GM23338 (cell line): Measurements from ENCODE around the gene TOX2. TPM values are rescaled to one million over a fixed set of nuclear protein-coding genes. Genes with fewer than 3 reads are reported as not detected.

Experiments used
- ATAC-seq: fragments of 200-7000 bp; cut with Tn5 transposase; 3 replicates; pipeline ENCODE4 v1.9.1; 2020
- DNase-seq: peaks from one replicate; pipeline ENCODE4 v3.0.0-alpha.2; 2015; ENCODE audit warnings: low spot score
- H2AFZ ChIP-seq: fragments of 200-600 bp; sonication (generic); 2 replicates; pipeline ENCODE4 v1.8.0; 2016; ENCODE audit warnings: antibody characterized with exemption, mild to moderate bottlenecking, moderate library complexity
- H3F3A ChIP-seq: fragments of 200-600 bp; sonication (generic); replicated peaks from 2 replicates; pipeline ENCODE4 v1.8.0; 2017; ENCODE audit warnings: antibody characterized with exemption, mixed run types, low read depth
- H3K27ac ChIP-seq: fragments of 200-600 bp; sonication (generic); 2 replicates; pipeline ENCODE4 v1.6.1; 2016; ENCODE audit warnings: low read depth
- H3K27me3 ChIP-seq: fragments of 200-600 bp; sonication (generic); 2 replicates; pipeline ENCODE4 v1.8.0; 2016; ENCODE audit warnings: mild to moderate bottlenecking, mixed run types, moderate library complexity; ENCODE audit not compliant: insufficient read depth
- H3K36me3 ChIP-seq: fragments of 200-600 bp; sonication (generic); 2 replicates; pipeline ENCODE4 v1.8.0; 2016; ENCODE audit warnings: mild to moderate bottlenecking; ENCODE audit not compliant: insufficient read depth
- H3K4me1 ChIP-seq: fragments of 200-600 bp; sonication (generic); 2 replicates; pipeline ENCODE4 v1.8.0; 2016; ENCODE audit warnings: mild to moderate bottlenecking, moderate library complexity; ENCODE audit not compliant: insufficient read depth
- H3K4me2 ChIP-seq: fragments of 200-600 bp; sonication (generic); 2 replicates; pipeline ENCODE4 v1.7.1; 2017; ENCODE audit warnings: mixed run types
- H3K4me3 ChIP-seq: fragments of 200-600 bp; sonication (generic); 2 replicates; pipeline ENCODE4 v1.6.1; 2016; ENCODE audit warnings: mixed run types
- H3K79me2 ChIP-seq: fragments of 200-600 bp; sonication (generic); replicated peaks from 2 replicates; pipeline ENCODE4 v1.8.0; 2017; ENCODE audit warnings: mild to moderate bottlenecking; ENCODE audit not compliant: insufficient read depth
- H3K9me2 ChIP-seq: fragments of 200-600 bp; sonication (generic); 2 replicates; pipeline ENCODE4 v1.8.0; 2017; ENCODE audit not compliant: insufficient read depth
- H4K20me1 ChIP-seq: fragments of 200-600 bp; sonication (generic); replicated peaks from 2 replicates; pipeline ENCODE4 v1.8.0; 2017; ENCODE audit warnings: mild to moderate bottlenecking; ENCODE audit not compliant: insufficient read depth
- H3K27ac Mint-ChIP-seq: 2 replicates; pipeline ENCODE4 v1.8.0; 2020; ENCODE audit warnings: inconsistent platforms, mild to moderate bottlenecking, moderate library complexity, mixed read lengths
- H3K27me3 Mint-ChIP-seq: 3 replicates; pipeline ENCODE4 v1.8.0; 2022; ENCODE audit warnings: low read depth, mild to moderate bottlenecking, moderate library complexity, mixed read lengths, inconsistent platforms; ENCODE audit not compliant: insufficient read depth, poor library complexity
- H3K36me3 Mint-ChIP-seq: 3 replicates; pipeline ENCODE4 v1.8.0; 2021; ENCODE audit warnings: low read depth, mild to moderate bottlenecking, inconsistent platforms, moderate library complexity, mixed read lengths
- H3K4me1 Mint-ChIP-seq: 3 replicates; pipeline ENCODE4 v1.8.0; 2020; ENCODE audit warnings: mild to moderate bottlenecking, inconsistent platforms, mixed read lengths
- H3K4me3 Mint-ChIP-seq: 3 replicates; pipeline ENCODE4 v1.8.0; 2021; ENCODE audit warnings: moderate library complexity, mild to moderate bottlenecking, inconsistent platforms, mixed read lengths
- H3K9me3 Mint-ChIP-seq: 3 replicates; pipeline ENCODE4 v1.8.0; 2020; ENCODE audit warnings: moderate library complexity, mild to moderate bottlenecking, inconsistent platforms, mixed read lengths
- CREB1 ChIP-seq: fragments of 250-450 bp; sonication (Bioruptor Pico); IDR thresholded peaks from 2 replicates; pipeline ENCODE4 v1.5.0; 2020; ENCODE audit warnings: low read depth, mild to moderate bottlenecking, moderate library complexity
- EZH2 ChIP-seq: fragments of 200-600 bp; sonication (generic); IDR thresholded peaks from one replicate; pipeline ENCODE4 v1.8.0; 2017; ENCODE audit warnings: antibody characterized with exemption, mild to moderate bottlenecking, low read depth; ENCODE audit not compliant: unreplicated experiment
- EZH2phosphoT487 ChIP-seq: fragments of 200-600 bp; sonication (generic); IDR thresholded peaks from one replicate; pipeline ENCODE4 v1.8.1; 2018; ENCODE audit warnings: antibody characterized with exemption; ENCODE audit not compliant: unreplicated experiment
- JUNB ChIP-seq: IDR thresholded peaks from one replicate; pipeline ENCODE4 v1.6.1; 2016; ENCODE audit warnings: antibody characterized with exemption; ENCODE audit not compliant: unreplicated experiment
- NANOG ChIP-seq: IDR thresholded peaks from 2 replicates; pipeline ENCODE4 v1.6.1; 2016; ENCODE audit warnings: antibody characterized with exemption, borderline replicate concordance
- POLR2AphosphoS5 ChIP-seq: IDR thresholded peaks from 2 replicates; pipeline ENCODE4 v1.6.1; 2016; ENCODE audit warnings: antibody characterized with exemption, low read depth
- STAT1 ChIP-seq: IDR thresholded peaks from one replicate; pipeline ENCODE4 v1.6.1; 2016; ENCODE audit warnings: antibody characterized with exemption; ENCODE audit not compliant: unreplicated experiment
- ZNF114 ChIP-seq: fragments of 250-450 bp; sonication (Bioruptor Pico); IDR thresholded peaks from 2 replicates; pipeline ENCODE4 v1.5.0; 2020; ENCODE audit warnings: mild to moderate bottlenecking, moderate library complexity
- ZNF331 ChIP-seq: fragments of 250-450 bp; sonication (Bioruptor Pico); IDR thresholded peaks from 2 replicates; pipeline ENCODE4 v1.5.0; 2020; ENCODE audit warnings: low read depth, mild to moderate bottlenecking, moderate library complexity
- polyA plus RNA-seq: library from polyadenylated mRNA; unstranded; fragments of >200 nt; fragmentation: Nextera tagmentation; extraction: Ambion mirVana; gene quantifications from 2 replicates; pipeline ENCODE4 v1.2.1, GENCODE V29; 2016
- total RNA-seq: library from RNA; depleted of rRNA; stranded (reverse); fragments of >200 nt; shearing (Covaris generic); gene quantifications from 2 replicates; pipeline ENCODE4 v1.2.3, GENCODE V29; 2014
- TF ChIP-seq, protein P1 (sequence below): fragments of 250-450 bp; sonication (Bioruptor Pico); IDR thresholded peaks from 2 replicates; pipeline ENCODE4 v1.5.0; 2020; ENCODE audit warnings: mild to moderate bottlenecking, moderate library complexity
- TF ChIP-seq, protein P2 (sequence below), 2 experiments: fragments of 200-600 bp in 1 of 2; sonication (generic) in 1 of 2; conservative IDR thresholded peaks; 2 replicates each; pipeline versions ENCODE4 v1.5.1 to v1.6.1; 2016 to 2017; ENCODE audit warnings: antibody characterized with exemption in 2 of 2, low read depth in 2 of 2, mild to moderate bottlenecking in 2 of 2, moderate library complexity in 1 of 2
- TF ChIP-seq, protein P3 (sequence below): IDR thresholded peaks from one replicate; pipeline ENCODE4 v1.6.1; 2018; ENCODE audit warnings: antibody characterized with exemption; ENCODE audit not compliant: unreplicated experiment
- TF ChIP-seq, protein P4 (sequence below): IDR thresholded peaks from 2 replicates; pipeline ENCODE4 v1.6.1; 2016; ENCODE audit warnings: antibody characterized with exemption

Gene TOX2
- total and polyA plus RNA-seq, 2 experiments from 2014 or later = 1.4 to 1.5 TPM

DNA sequence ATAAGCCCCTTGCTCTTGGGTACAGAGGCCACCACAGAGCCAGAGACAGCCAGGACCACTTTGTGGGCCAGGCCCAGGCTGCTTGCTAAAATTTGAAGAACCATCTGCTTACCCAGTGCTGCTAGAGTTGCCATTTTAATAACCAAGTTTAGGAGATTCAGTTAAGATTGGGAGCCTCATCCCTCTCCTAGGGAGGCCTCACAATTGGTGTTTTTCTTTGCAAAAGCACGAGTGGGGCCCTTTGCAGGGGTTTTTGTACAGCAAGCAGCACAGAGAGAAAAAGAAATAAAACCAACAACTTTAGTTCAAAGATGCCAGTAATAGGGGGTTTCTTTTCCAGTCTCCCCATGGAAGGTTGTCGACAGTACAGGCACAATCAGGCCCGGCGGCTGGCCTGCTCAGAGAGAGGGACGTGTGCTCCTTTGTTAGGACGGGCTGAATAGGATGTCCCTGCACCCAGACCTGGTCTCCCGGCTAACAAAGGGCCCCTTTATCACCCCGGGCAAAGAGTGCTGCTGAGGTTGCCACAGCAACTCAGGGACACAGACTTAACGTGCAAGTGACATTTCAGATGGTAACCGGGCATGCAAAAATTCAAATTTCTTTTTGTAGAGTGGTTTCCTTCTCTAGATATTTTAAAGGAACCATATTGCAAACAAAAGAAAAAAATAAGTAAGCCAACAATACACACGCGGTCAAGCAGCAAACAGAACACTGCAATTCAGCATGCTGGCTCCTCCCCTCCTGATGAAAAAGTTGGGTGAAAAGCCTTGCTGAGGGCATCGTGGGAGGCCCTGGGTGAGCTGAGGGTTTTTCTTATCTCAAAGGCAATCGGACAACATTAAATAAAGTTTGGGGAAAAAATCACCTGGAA is 10.5 kb upstream of the TOX2 start:
- H3K27ac Mint-ChIP-seq = no peak overlapping the region
- H3K4me2 ChIP-seq = no peak overlapping the region

More for the DNA sequence above, 10.5 kb upstream of the TOX2 start:
- Histone ChIP-seq H4K20me1 (no peaks in the 10 kb centered on the region), H2AFZ (peak overlapping the region; percentile 89), H3K4me1 (peaks cover 19% of the 10 kb centered on the region), H3K27ac (no peak overlapping the region), H3K79me2 (no peaks in the 10 kb centered on the region), H3K36me3 (no peaks in the 10 kb centered on the region), H3K9me2 (no peaks in the 10 kb centered on the region), H3K27me3 (no peaks in the 10 kb centered on the region), H3F3A (no peaks in the 10 kb centered on the region), H3K4me3 (no peak overlapping the region)
- peaks cover 27% of the 10 kb centered on the region for H3K9me3 Mint-ChIP-seq
- TF ChIP-seq NANOG = no peak
- TF ChIP-seq EZH2 = no peak
- TF ChIP-seq ZNF114 (CRISPR knock-in tag) = no peak
- TF ChIP-seq, protein P1, sequence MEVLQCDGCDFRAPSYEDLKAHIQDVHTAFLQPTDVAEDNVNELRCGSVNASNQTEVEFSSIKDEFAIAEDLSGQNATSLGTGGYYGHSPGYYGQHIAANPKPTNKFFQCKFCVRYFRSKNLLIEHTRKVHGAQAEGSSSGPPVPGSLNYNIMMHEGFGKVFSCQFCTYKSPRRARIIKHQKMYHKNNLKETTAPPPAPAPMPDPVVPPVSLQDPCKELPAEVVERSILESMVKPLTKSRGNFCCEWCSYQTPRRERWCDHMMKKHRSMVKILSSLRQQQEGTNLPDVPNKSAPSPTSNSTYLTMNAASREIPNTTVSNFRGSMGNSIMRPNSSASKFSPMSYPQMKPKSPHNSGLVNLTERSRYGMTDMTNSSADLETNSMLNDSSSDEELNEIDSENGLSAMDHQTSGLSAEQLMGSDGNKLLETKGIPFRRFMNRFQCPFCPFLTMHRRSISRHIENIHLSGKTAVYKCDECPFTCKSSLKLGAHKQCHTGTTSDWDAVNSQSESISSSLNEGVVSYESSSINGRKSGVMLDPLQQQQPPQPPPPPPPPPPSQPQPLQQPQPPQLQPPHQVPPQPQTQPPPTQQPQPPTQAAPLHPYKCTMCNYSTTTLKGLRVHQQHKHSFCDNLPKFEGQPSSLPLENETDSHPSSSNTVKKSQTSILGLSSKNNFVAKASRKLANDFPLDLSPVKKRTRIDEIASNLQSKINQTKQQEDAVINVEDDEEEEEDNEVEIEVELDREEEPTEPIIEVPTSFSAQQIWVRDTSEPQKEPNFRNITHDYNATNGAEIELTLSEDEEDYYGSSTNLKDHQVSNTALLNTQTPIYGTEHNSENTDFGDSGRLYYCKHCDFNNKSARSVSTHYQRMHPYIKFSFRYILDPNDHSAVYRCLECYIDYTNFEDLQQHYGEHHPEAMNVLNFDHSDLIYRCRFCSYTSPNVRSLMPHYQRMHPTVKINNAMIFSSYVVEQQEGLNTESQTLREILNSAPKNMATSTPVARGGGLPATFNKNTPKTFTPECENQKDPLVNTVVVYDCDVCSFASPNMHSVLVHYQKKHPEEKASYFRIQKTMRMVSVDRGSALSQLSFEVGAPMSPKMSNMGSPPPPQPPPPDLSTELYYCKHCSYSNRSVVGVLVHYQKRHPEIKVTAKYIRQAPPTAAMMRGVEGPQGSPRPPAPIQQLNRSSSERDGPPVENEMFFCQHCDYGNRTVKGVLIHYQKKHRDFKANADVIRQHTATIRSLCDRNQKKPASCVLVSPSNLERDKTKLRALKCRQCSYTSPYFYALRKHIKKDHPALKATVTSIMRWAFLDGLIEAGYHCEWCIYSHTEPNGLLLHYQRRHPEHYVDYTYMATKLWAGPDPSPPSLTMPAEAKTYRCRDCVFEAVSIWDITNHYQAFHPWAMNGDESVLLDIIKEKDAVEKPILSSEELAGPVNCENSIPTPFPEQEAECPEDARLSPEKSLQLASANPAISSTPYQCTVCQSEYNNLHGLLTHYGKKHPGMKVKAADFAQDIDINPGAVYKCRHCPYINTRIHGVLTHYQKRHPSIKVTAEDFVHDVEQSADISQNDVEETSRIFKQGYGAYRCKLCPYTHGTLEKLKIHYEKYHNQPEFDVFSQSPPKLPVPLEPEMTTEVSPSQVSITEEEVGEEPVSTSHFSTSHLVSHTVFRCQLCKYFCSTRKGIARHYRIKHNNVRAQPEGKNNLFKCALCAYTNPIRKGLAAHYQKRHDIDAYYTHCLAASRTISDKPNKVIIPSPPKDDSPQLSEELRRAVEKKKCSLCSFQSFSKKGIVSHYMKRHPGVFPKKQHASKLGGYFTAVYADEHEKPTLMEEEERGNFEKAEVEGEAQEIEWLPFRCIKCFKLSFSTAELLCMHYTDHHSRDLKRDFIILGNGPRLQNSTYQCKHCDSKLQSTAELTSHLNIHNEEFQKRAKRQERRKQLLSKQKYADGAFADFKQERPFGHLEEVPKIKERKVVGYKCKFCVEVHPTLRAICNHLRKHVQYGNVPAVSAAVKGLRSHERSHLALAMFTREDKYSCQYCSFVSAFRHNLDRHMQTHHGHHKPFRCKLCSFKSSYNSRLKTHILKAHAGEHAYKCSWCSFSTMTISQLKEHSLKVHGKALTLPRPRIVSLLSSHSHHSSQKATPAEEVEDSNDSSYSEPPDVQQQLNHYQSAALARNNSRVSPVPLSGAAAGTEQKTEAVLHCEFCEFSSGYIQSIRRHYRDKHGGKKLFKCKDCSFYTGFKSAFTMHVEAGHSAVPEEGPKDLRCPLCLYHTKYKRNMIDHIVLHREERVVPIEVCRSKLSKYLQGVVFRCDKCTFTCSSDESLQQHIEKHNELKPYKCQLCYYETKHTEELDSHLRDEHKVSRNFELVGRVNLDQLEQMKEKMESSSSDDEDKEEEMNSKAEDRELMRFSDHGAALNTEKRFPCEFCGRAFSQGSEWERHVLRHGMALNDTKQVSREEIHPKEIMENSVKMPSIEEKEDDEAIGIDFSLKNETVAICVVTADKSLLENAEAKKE (CRISPR knock-in tag) = no peak
- TF ChIP-seq ZNF331 (CRISPR knock-in tag) = no peak
- no peak for TF ChIP-seq EZH2phosphoT487
- TF ChIP-seq, protein P2, sequence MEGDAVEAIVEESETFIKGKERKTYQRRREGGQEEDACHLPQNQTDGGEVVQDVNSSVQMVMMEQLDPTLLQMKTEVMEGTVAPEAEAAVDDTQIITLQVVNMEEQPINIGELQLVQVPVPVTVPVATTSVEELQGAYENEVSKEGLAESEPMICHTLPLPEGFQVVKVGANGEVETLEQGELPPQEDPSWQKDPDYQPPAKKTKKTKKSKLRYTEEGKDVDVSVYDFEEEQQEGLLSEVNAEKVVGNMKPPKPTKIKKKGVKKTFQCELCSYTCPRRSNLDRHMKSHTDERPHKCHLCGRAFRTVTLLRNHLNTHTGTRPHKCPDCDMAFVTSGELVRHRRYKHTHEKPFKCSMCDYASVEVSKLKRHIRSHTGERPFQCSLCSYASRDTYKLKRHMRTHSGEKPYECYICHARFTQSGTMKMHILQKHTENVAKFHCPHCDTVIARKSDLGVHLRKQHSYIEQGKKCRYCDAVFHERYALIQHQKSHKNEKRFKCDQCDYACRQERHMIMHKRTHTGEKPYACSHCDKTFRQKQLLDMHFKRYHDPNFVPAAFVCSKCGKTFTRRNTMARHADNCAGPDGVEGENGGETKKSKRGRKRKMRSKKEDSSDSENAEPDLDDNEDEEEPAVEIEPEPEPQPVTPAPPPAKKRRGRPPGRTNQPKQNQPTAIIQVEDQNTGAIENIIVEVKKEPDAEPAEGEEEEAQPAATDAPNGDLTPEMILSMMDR (conservative IDR thresholded peaks at IDR 0.05; ENCODE audit: low read depth in 2 of 2) = no peak
- TF ChIP-seq CREB1 (CRISPR knock-in tag) = no peak
- TF ChIP-seq, protein P3, sequence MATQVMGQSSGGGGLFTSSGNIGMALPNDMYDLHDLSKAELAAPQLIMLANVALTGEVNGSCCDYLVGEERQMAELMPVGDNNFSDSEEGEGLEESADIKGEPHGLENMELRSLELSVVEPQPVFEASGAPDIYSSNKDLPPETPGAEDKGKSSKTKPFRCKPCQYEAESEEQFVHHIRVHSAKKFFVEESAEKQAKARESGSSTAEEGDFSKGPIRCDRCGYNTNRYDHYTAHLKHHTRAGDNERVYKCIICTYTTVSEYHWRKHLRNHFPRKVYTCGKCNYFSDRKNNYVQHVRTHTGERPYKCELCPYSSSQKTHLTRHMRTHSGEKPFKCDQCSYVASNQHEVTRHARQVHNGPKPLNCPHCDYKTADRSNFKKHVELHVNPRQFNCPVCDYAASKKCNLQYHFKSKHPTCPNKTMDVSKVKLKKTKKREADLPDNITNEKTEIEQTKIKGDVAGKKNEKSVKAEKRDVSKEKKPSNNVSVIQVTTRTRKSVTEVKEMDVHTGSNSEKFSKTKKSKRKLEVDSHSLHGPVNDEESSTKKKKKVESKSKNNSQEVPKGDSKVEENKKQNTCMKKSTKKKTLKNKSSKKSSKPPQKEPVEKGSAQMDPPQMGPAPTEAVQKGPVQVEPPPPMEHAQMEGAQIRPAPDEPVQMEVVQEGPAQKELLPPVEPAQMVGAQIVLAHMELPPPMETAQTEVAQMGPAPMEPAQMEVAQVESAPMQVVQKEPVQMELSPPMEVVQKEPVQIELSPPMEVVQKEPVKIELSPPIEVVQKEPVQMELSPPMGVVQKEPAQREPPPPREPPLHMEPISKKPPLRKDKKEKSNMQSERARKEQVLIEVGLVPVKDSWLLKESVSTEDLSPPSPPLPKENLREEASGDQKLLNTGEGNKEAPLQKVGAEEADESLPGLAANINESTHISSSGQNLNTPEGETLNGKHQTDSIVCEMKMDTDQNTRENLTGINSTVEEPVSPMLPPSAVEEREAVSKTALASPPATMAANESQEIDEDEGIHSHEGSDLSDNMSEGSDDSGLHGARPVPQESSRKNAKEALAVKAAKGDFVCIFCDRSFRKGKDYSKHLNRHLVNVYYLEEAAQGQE = no peak
- TF ChIP-seq, protein P4, sequence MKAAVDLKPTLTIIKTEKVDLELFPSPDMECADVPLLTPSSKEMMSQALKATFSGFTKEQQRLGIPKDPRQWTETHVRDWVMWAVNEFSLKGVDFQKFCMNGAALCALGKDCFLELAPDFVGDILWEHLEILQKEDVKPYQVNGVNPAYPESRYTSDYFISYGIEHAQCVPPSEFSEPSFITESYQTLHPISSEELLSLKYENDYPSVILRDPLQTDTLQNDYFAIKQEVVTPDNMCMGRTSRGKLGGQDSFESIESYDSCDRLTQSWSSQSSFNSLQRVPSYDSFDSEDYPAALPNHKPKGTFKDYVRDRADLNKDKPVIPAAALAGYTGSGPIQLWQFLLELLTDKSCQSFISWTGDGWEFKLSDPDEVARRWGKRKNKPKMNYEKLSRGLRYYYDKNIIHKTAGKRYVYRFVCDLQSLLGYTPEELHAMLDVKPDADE = no peak
- no peak for TF ChIP-seq JUNB
- TF ChIP-seq STAT1 = no peak
- TF ChIP-seq POLR2AphosphoS5 = no peak
- DNase-seq = peak; percentile 45
- H3K4me1 Mint-ChIP-seq = peaks cover 24% of the 10 kb centered on the region
- H3K36me3 Mint-ChIP-seq = peaks cover 4% of the 10 kb centered on the region; the same call in 1 of the 3 replicates
- ATAC-seq = peak; percentile 91
- H3K27me3 Mint-ChIP-seq = peaks cover 9% of the 10 kb centered on the region
- no peak overlapping the region for H3K4me3 Mint-ChIP-seq
